Liver (tissue), 9 donors: ENCODE measurements around the gene SCARB1. TPM values are rescaled to one million over a fixed set of nuclear protein-coding genes. Genes with fewer than 3 reads are reported as not detected.
A peak's percentile ranks its signal among the peaks of the same experiment; 100 is the strongest.

ENCODE experiments used
- DNase-seq: peaks from one replicate; pipeline ENCODE4 v3.0.0-alpha.2; 2017; ENCODE audit warnings: low spot score
- H3K27ac ChIP-seq, 2 donors: one replicate each; pipeline ENCODE4 v1.7.0; 2013; ENCODE audit warnings: inconsistent platforms in 2 of 2, low read length in 2 of 2, control low read depth in 1 of 2, low read depth in 1 of 2, mild to moderate bottlenecking in 1 of 2
- H3K27me3 ChIP-seq, 4 donors: one replicate each; pipeline versions ENCODE4 v1.6.1 to v1.7.0; 2013; ENCODE audit warnings: low read length in 3 of 4, inconsistent platforms in 1 of 4, mild to moderate bottlenecking in 1 of 4, moderate library complexity in 1 of 4; ENCODE audit not compliant: control insufficient read depth in 4 of 4, insufficient read depth in 4 of 4
- H3K36me3 ChIP-seq, 4 donors: one replicate each; pipeline versions ENCODE4 v1.6.1 to v1.7.0; 2013; ENCODE audit warnings: low read length in 3 of 4, mild to moderate bottlenecking in 3 of 4, low read depth in 1 of 4, moderate library complexity in 1 of 4; ENCODE audit not compliant: control insufficient read depth in 4 of 4, insufficient read depth in 3 of 4
- H3K4me1 ChIP-seq, 4 donors: one replicate each; pipeline versions ENCODE4 v1.6.1 to v1.7.0; 2013; ENCODE audit warnings: low read length in 3 of 4, mild to moderate bottlenecking in 3 of 4, moderate library complexity in 1 of 4; ENCODE audit not compliant: control insufficient read depth in 4 of 4, insufficient read depth in 4 of 4
- H3K4me3 ChIP-seq, 3 donors: one replicate each; pipeline versions ENCODE4 v1.6.1 to v1.7.0; 2013; ENCODE audit warnings: low read length in 3 of 3, control low read depth in 1 of 3, low read depth in 1 of 3, mild to moderate bottlenecking in 1 of 3
- H3K9ac ChIP-seq, 2 donors: one replicate each; pipeline ENCODE4 v1.7.0; 2013; ENCODE audit warnings: low read length in 2 of 2, mild to moderate bottlenecking in 2 of 2, moderate library complexity in 2 of 2, control low read depth in 1 of 2, low read depth in 1 of 2
- H3K9me3 ChIP-seq, 4 donors: one replicate each; pipeline versions ENCODE4 v1.6.1 to v1.7.0; 2013; ENCODE audit warnings: low read length in 3 of 4; ENCODE audit not compliant: control insufficient read depth in 4 of 4
- EGR1 ChIP-seq, 2 donors: IDR thresholded peaks; 2 replicates each; pipeline ENCODE4 v1.6.1; 2016 to 2018; ENCODE audit warnings: antibody characterized with exemption in 2 of 2, low read depth in 2 of 2
- FOXA1 ChIP-seq: IDR thresholded peaks from 2 replicates; pipeline ENCODE4 v1.6.1; 2016; ENCODE audit warnings: antibody characterized with exemption
- FOXA2 ChIP-seq: IDR thresholded peaks from 2 replicates; pipeline ENCODE4 v1.6.1; 2016; ENCODE audit warnings: antibody characterized with exemption
- HNF4A ChIP-seq, 2 donors: conservative IDR thresholded peaks; 2 replicates each; pipeline ENCODE4 v1.6.1; 2016; ENCODE audit warnings: antibody characterized with exemption in 2 of 2, mild to moderate bottlenecking in 2 of 2
- HNF4G ChIP-seq: IDR thresholded peaks from 2 replicates; pipeline ENCODE4 v1.6.1; 2016; ENCODE audit warnings: antibody characterized with exemption
- JUND ChIP-seq, 2 donors: IDR thresholded peaks; 2 replicates each; pipeline ENCODE4 v1.6.1; 2016; ENCODE audit warnings: antibody characterized with exemption in 2 of 2
- NR2F2 ChIP-seq: IDR thresholded peaks from 2 replicates; pipeline ENCODE4 v1.6.1; 2016; ENCODE audit warnings: antibody characterized with exemption
- RAD21 ChIP-seq, 2 donors: IDR thresholded peaks; 2 replicates each; pipeline ENCODE4 v1.6.1; 2016; ENCODE audit warnings: antibody characterized with exemption in 2 of 2, mild to moderate bottlenecking in 2 of 2
- RXRA ChIP-seq, 2 donors: IDR thresholded peaks; 2 replicates each; pipeline ENCODE4 v1.6.1; 2017 to 2018; ENCODE audit warnings: antibody characterized with exemption in 2 of 2, mild to moderate bottlenecking in 1 of 2
- SP1 ChIP-seq: IDR thresholded peaks from 2 replicates; pipeline ENCODE4 v1.6.1; 2018; ENCODE audit warnings: antibody characterized with exemption, mild to moderate bottlenecking
- TAF1 ChIP-seq: conservative IDR thresholded peaks from 2 replicates; pipeline ENCODE4 v1.6.1; 2016; ENCODE audit warnings: antibody characterized with exemption, mild to moderate bottlenecking
- YY1 ChIP-seq: IDR thresholded peaks from 2 replicates; pipeline ENCODE4 v1.6.1; 2016; ENCODE audit warnings: antibody characterized with exemption, mild to moderate bottlenecking
- WGBS: extraction: QIAGEN DNeasy Blood & Tissue Kit; methylation state at CpG from one replicate; pipeline ENCODE4 v1.1.7; 2013; 5-methylcytosine and 5-hydroxymethylcytosine counted together
- polyA plus RNA-seq, 2 donors: library from polyadenylated mRNA; stranded (reverse) in 1 of 2; unstranded in 1 of 2; fragments of 200-250 nt in 1 of 2; fragments of >200 nt in 1 of 2; fragmentation: Nextera tagmentation in 1 of 2; extraction: Ambion mirVana in 1 of 2; gene quantifications; one replicate each; pipeline versions ENCODE4 v1.2.1 to v1.2.3, GENCODE V29; 2013 to 2015
- total RNA-seq, 2 donors: library from RNA; depleted of rRNA; stranded (reverse); fragments of >200 nt; gene quantifications; one replicate each; pipeline ENCODE4 v1.2.3, GENCODE V29; 2014
- TF ChIP-seq, protein P1 (sequence below): IDR thresholded peaks from 2 replicates; pipeline ENCODE4 v1.6.1; 2016; ENCODE audit warnings: antibody characterized with exemption
- TF ChIP-seq, protein P2 (sequence below): IDR thresholded peaks from 2 replicates; pipeline ENCODE4 v1.6.1; 2016; ENCODE audit warnings: antibody characterized with exemption
- TF ChIP-seq, protein P3 (sequence below): fragments of 150-350 bp; IDR thresholded peaks from 2 replicates; pipeline ENCODE4 v1.5.1; 2017; ENCODE audit warnings: improper control_type of control experiment, low read depth, low read length; ENCODE audit not compliant: missing input control
- TF ChIP-seq, protein P4 (sequence below): IDR thresholded peaks from 2 replicates; pipeline ENCODE4 v1.6.1; 2016; ENCODE audit warnings: antibody characterized with exemption, mild to moderate bottlenecking
- TF ChIP-seq, protein P5 (sequence below): IDR thresholded peaks from 2 replicates; pipeline ENCODE4 v1.6.1; 2016; ENCODE audit warnings: antibody characterized with exemption
- donor health status: healthy.
- donor health status: healthy.
- donor health status: healthy.
- donor health status: healthy.
- donor health status: healthy.

Gene SCARB1
- total and polyA plus RNA-seq, 4 donors: 85.3 to 289 (median 141) TPM

DNA sequence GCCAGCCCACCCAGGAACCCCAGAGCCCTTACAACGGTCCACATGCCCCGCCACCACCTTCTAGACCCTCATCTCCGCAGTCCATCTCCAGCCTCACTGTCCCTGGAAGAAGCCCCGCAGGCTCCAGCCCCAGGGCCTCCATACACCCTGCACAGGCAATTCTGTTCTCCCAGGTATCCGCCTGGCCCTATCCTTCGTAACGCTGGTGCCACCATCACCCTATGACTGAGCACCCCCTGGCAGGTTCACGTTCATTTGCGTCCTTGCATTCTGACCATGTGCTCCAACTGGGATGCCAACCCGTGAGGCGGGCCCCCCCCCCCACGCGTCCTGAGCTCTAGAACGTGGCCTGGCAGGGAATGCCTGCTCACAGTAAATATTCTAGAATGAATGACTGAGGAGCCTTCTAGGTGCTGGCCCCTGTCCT, 675 bp upstream of the SCARB1 start:
- H3K9me3 ChIP-seq: no peaks in the 10 kb centered on the region
- peak overlapping the region in 2 of 3 donors; percentile 10 to 87 for H3K4me3 ChIP-seq
- H3K27me3 ChIP-seq: no peaks in the 10 kb centered on the region
- TF ChIP-seq, protein P1, sequence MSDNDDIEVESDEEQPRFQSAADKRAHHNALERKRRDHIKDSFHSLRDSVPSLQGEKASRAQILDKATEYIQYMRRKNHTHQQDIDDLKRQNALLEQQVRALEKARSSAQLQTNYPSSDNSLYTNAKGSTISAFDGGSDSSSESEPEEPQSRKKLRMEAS: no peak
- TF ChIP-seq, protein P2, sequence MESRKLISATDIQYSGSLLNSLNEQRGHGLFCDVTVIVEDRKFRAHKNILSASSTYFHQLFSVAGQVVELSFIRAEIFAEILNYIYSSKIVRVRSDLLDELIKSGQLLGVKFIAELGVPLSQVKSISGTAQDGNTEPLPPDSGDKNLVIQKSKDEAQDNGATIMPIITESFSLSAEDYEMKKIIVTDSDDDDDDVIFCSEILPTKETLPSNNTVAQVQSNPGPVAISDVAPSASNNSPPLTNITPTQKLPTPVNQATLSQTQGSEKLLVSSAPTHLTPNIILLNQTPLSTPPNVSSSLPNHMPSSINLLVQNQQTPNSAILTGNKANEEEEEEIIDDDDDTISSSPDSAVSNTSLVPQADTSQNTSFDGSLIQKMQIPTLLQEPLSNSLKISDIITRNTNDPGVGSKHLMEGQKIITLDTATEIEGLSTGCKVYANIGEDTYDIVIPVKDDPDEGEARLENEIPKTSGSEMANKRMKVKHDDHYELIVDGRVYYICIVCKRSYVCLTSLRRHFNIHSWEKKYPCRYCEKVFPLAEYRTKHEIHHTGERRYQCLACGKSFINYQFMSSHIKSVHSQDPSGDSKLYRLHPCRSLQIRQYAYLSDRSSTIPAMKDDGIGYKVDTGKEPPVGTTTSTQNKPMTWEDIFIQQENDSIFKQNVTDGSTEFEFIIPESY: no peak
- TF ChIP-seq JUND (IDR thresholded peaks at IDR 0.05) (no peak), FOXA1 (no peak), SP1 (no peak), YY1 (no peak), EGR1 (IDR thresholded peaks at IDR 0.05; ENCODE audit: low read depth in 2 of 2) (no peak), RXRA (IDR thresholded peaks at IDR 0.05) (no peak), FOXA2 (no peak), HNF4G (no peak), RAD21 (IDR thresholded peaks at IDR 0.05) (no peak), TAF1 (no peak), HNF4A (conservative IDR thresholded peaks at IDR 0.05) (no peak), NR2F2 (no peak)
- TF ChIP-seq, protein P3, sequence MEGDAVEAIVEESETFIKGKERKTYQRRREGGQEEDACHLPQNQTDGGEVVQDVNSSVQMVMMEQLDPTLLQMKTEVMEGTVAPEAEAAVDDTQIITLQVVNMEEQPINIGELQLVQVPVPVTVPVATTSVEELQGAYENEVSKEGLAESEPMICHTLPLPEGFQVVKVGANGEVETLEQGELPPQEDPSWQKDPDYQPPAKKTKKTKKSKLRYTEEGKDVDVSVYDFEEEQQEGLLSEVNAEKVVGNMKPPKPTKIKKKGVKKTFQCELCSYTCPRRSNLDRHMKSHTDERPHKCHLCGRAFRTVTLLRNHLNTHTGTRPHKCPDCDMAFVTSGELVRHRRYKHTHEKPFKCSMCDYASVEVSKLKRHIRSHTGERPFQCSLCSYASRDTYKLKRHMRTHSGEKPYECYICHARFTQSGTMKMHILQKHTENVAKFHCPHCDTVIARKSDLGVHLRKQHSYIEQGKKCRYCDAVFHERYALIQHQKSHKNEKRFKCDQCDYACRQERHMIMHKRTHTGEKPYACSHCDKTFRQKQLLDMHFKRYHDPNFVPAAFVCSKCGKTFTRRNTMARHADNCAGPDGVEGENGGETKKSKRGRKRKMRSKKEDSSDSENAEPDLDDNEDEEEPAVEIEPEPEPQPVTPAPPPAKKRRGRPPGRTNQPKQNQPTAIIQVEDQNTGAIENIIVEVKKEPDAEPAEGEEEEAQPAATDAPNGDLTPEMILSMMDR: no peak
- TF ChIP-seq, protein P4, sequence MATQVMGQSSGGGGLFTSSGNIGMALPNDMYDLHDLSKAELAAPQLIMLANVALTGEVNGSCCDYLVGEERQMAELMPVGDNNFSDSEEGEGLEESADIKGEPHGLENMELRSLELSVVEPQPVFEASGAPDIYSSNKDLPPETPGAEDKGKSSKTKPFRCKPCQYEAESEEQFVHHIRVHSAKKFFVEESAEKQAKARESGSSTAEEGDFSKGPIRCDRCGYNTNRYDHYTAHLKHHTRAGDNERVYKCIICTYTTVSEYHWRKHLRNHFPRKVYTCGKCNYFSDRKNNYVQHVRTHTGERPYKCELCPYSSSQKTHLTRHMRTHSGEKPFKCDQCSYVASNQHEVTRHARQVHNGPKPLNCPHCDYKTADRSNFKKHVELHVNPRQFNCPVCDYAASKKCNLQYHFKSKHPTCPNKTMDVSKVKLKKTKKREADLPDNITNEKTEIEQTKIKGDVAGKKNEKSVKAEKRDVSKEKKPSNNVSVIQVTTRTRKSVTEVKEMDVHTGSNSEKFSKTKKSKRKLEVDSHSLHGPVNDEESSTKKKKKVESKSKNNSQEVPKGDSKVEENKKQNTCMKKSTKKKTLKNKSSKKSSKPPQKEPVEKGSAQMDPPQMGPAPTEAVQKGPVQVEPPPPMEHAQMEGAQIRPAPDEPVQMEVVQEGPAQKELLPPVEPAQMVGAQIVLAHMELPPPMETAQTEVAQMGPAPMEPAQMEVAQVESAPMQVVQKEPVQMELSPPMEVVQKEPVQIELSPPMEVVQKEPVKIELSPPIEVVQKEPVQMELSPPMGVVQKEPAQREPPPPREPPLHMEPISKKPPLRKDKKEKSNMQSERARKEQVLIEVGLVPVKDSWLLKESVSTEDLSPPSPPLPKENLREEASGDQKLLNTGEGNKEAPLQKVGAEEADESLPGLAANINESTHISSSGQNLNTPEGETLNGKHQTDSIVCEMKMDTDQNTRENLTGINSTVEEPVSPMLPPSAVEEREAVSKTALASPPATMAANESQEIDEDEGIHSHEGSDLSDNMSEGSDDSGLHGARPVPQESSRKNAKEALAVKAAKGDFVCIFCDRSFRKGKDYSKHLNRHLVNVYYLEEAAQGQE: no peak
- TF ChIP-seq, protein P5, sequence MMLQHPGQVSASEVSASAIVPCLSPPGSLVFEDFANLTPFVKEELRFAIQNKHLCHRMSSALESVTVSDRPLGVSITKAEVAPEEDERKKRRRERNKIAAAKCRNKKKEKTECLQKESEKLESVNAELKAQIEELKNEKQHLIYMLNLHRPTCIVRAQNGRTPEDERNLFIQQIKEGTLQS: no peak
- no peak for DNase-seq
- WGBS: 94% methylated on average over 14 of the region's 14 CpGs
- H3K4me1 ChIP-seq: peaks cover 6 to 37% (median 28%) of the 10 kb centered on the region in 4 donors
- peaks cover 2 to 8% (median 3%) of the 10 kb centered on the region in 4 donors for H3K36me3 ChIP-seq
- no peak overlapping the region for H3K9ac ChIP-seq
- H3K27ac ChIP-seq: peak overlapping the region; percentile 73 to 87
